Lung (tissue), 12 donors: ENCODE data around the gene GTPBP1. TPM values are rescaled to one million over a fixed set of nuclear protein-coding genes. Genes with fewer than 3 reads are reported as not detected.

Experiments
- ATAC-seq: fragments of 200-7000 bp; cut with Tn5 transposase; one replicate; pipeline ENCODE4 v1.9.1; 2020; ENCODE audit warnings: moderate number of reproducible peaks; ENCODE audit not compliant: insufficient read depth, low FRiP score
- DNase-seq, 3 donors: peaks; one replicate each; pipeline ENCODE4 v3.0.0-alpha.2; 2013 to 2017
- H3K27ac ChIP-seq, 2 donors: one replicate each; pipeline ENCODE4 v1.5.1; 2013; ENCODE audit warnings: mild to moderate bottlenecking in 2 of 2, moderate library complexity in 2 of 2, control low read depth in 1 of 2, inconsistent platforms in 1 of 2, low read depth in 1 of 2, low read length in 1 of 2
- H3K27me3 ChIP-seq, 3 donors: one replicate each; pipeline ENCODE4 v1.5.1; 2013; ENCODE audit warnings: low read length in 2 of 3; ENCODE audit not compliant: control insufficient read depth in 3 of 3, insufficient read depth in 3 of 3
- H3K36me3 ChIP-seq, 4 donors: one replicate each; pipeline ENCODE4 v1.5.1; 2013; ENCODE audit warnings: low read length in 4 of 4, mild to moderate bottlenecking in 1 of 4, moderate library complexity in 1 of 4; ENCODE audit not compliant: control insufficient read depth in 4 of 4, insufficient read depth in 4 of 4
- H3K4me1 ChIP-seq, 5 donors: one replicate each; pipeline ENCODE4 v1.5.1; 2013; ENCODE audit warnings: low read length in 5 of 5, mild to moderate bottlenecking in 2 of 5, moderate library complexity in 1 of 5; ENCODE audit not compliant: control insufficient read depth in 5 of 5, insufficient read depth in 5 of 5
- H3K4me3 ChIP-seq: one replicate; pipeline ENCODE4 v1.5.1; 2013; ENCODE audit warnings: mild to moderate bottlenecking, control low read depth, moderate library complexity
- H3K9ac ChIP-seq, 2 donors: one replicate each; pipeline ENCODE4 v1.5.1; 2013; ENCODE audit warnings: low read length in 2 of 2, control low read depth in 1 of 2; ENCODE audit not compliant: insufficient read depth in 1 of 2
- H3K9me3 ChIP-seq, 4 donors: one replicate each; pipeline ENCODE4 v1.5.1; 2013; ENCODE audit warnings: low read length in 3 of 4, mild to moderate bottlenecking in 1 of 4, moderate library complexity in 1 of 4; ENCODE audit not compliant: control insufficient read depth in 4 of 4, insufficient read depth in 3 of 4
- CTCF ChIP-seq: IDR thresholded peaks from 2 replicates; pipeline ENCODE4 v1.5.1; 2012; ENCODE audit warnings: mild to moderate bottlenecking; ENCODE audit errors: control extremely low read depth, extremely low read depth
- WGBS, 2 donors: extraction: QIAGEN DNeasy Blood & Tissue Kit; methylation state at CpG; one replicate each; pipeline ENCODE4 v1.1.7; 2013; 5-methylcytosine and 5-hydroxymethylcytosine counted together
- polyA plus RNA-seq, 2 donors: library from polyadenylated mRNA; stranded (reverse); fragments of 200-250 nt; gene quantifications; one replicate each; pipeline ENCODE4 v1.2.1, GENCODE V29; 2013
- total RNA-seq, 2 donors: library from RNA; depleted of rRNA in 1 of 2; stranded (reverse); fragments of >200 nt in 1 of 2; gene quantifications; one replicate each; pipeline ENCODE4 v1.2.1, GENCODE V29; 2014 to 2021
- donor health status: control.
- donor health status: control.
- donor health status: Bipolar disorder and iron deficiency.
- donor health status: healthy.
- donor health status: DM: yes; HTN: yes; CAD: no.

GTPBP1 gene
- total and polyA plus RNA-seq, 4 donors, result 24.1 to 69.1 (median 48.8) TPM

GRCh38 chr22:38697425-38698089 is 8.2 kb upstream of the GTPBP1 start:
- no peaks in the 10 kb centered on the region for H3K27me3 ChIP-seq
- H3K9me3 ChIP-seq, result no peaks in the 10 kb centered on the region
- no peak overlapping the region for H3K4me3 ChIP-seq
- ATAC-seq, result no peak
- WGBS, 2 donors, result 62 to 72% methylated on average over 8 of the region's 8 CpGs
- H3K36me3 ChIP-seq, result peaks cover 0 to 12% (median 2%) of the 10 kb centered on the region in 4 donors
- no peak for DNase-seq
- peaks cover 12 to 45% (median 23%) of the 10 kb centered on the region in 5 donors for H3K4me1 ChIP-seq
- TF ChIP-seq CTCF, result no peak
- H3K9ac ChIP-seq, result peak overlapping the region in 1 of 2 donors; percentile 54
- H3K27ac ChIP-seq, result peak overlapping the region; percentile 37 to 79

GRCh38 chr22:38698407-38699094 is 7.2 kb upstream of the GTPBP1 start:
- ATAC-seq, result no peak
- peaks cover 0 to 5% (median 2%) of the 10 kb centered on the region in 4 donors for H3K36me3 ChIP-seq
- no peaks in the 10 kb centered on the region for H3K27me3 ChIP-seq
- 78% methylated on average over 13 of the region's 13 CpGs for WGBS, 2 donors
- peak overlapping the region; percentile 9 for H3K4me3 ChIP-seq
- TF ChIP-seq CTCF, result no peak
- no peak for DNase-seq
- peak overlapping the region; percentile 91 to 92 for H3K9ac ChIP-seq
- H3K27ac ChIP-seq, result peak overlapping the region; percentile 47 to 66
- H3K9me3 ChIP-seq, result no peaks in the 10 kb centered on the region
- H3K4me1 ChIP-seq, result peaks cover 12 to 45% (median 23%) of the 10 kb centered on the region in 5 donors

GRCh38 chr22:38699143-38699542 is 6.6 kb upstream of the GTPBP1 start:
- Histone ChIP-seq H3K4me3 (peak overlapping the region; percentile 51), H3K36me3 (peaks cover 0 to 5% (median 2%) of the 10 kb centered on the region in 4 donors), H3K27ac (peak overlapping the region; percentile 62 to 97), H3K9me3 (no peaks in the 10 kb centered on the region), H3K9ac (peak overlapping the region; percentile 91 to 92), H3K27me3 (no peaks in the 10 kb centered on the region), H3K4me1 (peaks cover 12 to 45% (median 23%) of the 10 kb centered on the region in 5 donors)
- ATAC-seq, result no peak
- no peak for TF ChIP-seq CTCF
- DNase-seq, result no peak
- 49 to 75% methylated on average over 5 of the region's 5 CpGs for WGBS, 2 donors
